ENCODE measurements around the gene EIF3J.
"Not testable (repeated sequence)": the region's sequence is repeated elsewhere in the genome, so short reads cannot be mapped to it uniquely, and the experiment has no call there.

The EIF3J gene

GRCh38 chr15:44536962-44537734, at the start of gene EIF3J:
Gene EIF3J, plus strand, starts transcription at chr15:44537147. Its CDS starts 48 bp downstream, at chr15:44537195.
- DNase-seq, result peak; percentile 95

GRCh38 chr15:44489464-44489863, 47.5 kb upstream of the EIF3J start:
- DNase-seq, result peak; percentile 62

DNA sequence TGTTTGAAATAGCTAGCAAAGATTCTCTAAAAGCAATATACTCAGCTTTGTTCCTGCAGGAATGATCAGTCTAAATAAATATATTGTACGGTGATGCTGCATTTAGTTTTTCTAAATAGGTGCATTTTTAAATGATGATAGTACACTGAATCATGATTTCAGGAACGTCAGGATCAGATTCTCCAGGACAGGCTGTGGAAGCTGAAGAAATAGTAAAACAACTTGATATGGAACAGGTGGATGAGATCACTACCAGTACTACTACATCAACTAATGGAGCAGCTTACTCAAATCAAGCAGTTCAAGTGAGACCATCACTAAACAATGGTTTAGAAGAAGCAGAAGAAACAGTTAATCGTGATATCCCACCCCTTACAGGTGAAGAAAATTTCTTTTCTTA, 46.3 kb upstream of the EIF3J start:
- DNase-seq, result no peak

DNA sequence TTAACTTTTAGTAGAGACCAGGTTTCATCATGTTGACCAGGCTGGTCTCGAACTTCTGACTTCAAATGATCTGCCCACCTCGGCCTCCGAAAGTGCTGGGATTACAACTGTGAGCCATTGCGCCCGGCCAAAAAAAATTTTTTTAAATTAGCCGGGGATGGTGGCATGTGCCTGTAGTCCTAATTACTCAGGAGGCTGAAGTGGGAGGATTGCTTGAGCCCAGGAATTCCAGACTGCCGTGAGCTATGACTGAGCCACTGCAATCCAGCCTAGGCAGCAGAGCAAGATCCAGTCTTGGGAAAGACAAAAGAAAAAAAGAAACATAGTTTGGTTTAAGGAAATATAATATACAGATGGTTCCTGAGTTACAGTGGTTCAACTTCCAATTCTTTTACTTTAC, 44.9 kb upstream of the EIF3J start:
- no peak for DNase-seq

- DNase-seq, result no peak
Measured at GRCh38 chr15:44492672-44493071, 44.3 kb upstream of the EIF3J start.

- DNase-seq, result no peak
Measured at GRCh38 chr15:44495562-44495961, 41.4 kb upstream of the EIF3J start.

DNA sequence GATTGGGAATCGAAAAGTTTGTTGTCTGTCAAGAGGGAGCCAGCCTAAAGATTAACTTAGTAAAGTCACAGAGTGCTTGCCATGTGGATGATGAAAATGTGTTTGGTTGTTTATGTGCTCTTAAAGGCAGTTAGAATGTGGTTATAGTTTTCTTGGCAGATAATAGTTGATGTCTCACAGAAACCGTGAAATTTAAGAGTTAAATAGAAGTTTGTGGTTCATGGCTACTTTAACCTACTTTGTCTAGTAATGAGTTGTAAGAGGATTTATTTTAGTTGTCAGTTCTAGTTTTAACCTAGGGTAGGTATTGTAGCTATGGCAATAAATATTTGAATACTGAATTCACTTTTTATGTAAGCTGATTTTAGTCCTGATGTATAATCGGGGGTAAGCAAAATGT, 36.4 kb upstream of the EIF3J start:
- DNase-seq, result no peak

GRCh38 chr15:44501768-44502366, 35.1 kb upstream of the EIF3J start:
- peak; percentile 28 for DNase-seq

DNA sequence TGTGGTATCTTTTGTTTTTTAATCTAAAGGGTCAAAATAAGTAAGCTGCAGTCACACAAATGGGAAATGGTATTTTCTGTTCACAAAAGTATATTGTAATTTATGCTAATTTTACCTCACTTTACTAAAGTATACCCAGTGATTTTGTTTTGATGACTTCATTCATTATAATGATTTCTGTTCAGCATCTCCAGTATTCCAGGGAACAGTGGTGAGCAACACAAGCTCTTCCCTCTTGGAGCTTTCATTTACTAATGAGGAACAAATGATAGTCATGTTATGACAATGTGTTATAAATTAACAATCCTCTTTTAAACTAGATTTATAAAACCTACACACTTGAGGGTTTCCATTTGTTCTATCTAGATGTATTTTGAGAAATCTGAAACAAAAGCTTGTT, 20.5 kb upstream of the EIF3J start:
- no peak for DNase-seq

DNA sequence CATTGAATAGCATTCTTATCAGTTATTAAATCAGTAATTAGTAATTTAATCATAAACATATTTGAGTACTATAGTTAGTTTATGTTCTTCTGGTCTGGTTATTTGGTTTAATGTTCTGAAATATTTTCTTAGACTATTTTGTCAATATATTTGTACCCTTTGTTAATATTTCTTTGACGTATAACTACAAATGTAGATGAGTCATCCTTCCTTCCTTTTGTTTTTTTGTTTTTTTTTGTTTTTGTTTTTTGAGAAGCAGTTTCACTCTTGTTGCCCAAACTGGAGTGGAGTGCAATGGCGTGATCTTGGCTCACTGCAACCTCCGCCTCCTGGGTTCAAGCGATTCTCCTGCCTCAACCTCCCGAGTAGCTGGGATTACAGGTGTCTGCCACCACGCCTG, 17.4 kb upstream of the EIF3J start:
- DNase-seq, result no peak

DNA sequence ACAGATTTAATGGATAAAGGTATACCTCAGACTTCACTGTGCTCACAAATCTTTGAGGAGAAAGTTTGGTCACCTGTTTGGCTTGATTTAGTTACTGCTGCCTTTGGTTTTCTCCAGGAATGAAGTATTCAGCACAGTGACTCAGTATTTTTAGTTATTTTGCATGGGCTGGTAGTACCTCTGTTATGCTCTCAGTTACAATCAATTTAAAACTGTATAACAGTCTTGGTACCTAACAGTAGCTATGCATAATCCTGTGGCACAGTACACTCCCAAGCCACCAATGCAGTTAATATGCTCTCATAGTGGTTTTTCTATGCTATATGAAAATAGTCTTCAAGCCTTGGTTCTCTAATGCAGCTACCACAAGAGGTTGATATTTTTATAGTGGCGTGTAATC, 11.9 kb upstream of the EIF3J start:
- DNase-seq, result no peak

DNA sequence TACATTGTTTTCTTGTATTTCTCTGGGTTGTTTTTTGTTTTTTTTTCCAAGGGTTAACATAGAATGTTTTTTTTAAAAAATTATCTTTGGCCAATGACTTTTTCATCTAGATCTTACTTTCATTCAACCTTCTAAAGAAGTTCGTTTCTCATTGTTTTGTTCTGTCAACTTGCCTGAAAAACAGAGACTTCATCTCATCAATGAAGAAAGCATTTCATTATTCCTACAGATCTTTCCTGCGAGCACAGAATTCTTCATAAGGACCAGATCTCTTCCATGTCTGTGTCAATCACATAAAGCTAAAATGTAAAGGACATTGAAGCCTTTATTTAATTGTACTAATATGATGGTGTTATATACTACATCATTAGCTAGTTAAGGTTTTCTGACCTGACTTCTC, 9.7 kb upstream of the EIF3J start:
- no peak for DNase-seq

- DNase-seq, result no peak
Measured at GRCh38 chr15:44529864-44530604, 6.9 kb upstream of the EIF3J start.

DNA sequence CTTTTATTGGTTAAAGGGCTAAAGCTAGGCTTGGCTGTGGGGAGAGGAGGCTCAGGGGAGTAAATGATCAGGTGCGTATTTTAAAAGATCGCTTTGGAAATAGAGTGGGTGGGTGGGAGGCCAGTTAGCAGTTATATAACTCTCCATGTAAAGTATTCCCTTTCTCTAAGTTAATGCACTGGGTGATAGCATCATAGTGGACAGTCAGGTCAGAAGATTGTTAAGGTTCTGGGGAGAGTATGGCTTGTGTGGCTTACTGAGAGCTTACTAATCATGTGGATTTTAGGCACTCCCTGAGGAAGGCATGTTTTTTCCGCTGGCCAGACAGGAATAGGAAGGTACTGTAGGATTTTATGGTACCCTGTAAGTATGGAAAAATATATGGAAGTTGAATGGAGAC, 6.3 kb upstream of the EIF3J start:
- no peak for DNase-seq

DNA sequence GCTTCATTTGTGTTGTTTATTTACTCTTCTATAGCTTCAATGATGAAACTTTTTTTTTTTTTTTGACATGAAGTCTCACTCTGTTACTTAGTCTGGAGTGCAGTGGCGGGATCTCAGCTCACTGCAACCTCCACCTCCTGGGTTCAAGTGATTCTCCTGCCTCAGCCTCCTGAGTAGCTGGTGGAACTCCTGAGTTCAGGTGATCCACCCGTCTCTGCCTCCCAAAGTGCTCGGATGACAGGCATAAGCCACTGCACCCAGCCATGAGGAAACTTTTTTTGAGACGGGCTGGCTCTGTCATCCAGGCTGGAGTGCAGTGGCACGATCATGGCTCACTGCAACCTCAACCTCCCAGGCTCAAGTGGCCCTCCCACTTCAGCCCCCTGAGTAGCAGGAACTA, 4.7 kb upstream of the EIF3J start:
- DNase-seq, result not testable (repeated sequence)

GRCh38 chr15:44532689-44533088, 4.3 kb upstream of the EIF3J start:
- DNase-seq, result no peak

DNA sequence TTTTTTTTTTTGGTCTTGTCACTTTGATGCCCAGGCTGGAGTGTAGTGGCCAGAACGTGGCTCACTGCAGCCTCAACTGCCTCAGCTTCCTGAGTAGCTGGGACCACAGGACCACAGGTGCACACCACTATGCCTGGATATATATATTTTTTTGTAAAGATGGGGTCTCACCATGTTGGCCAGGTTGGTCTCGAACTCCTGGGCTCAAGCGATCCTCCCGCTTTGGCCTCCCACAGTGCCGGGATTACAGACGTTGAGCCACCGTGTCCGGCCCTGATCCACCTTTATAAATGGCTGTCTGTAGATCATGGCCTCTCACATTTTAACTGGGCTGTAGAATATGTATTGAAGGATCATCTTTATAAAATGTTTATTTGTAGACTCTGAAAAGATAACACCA, 1.9 kb upstream of the EIF3J start:
- DNase-seq, result no peak

DNA sequence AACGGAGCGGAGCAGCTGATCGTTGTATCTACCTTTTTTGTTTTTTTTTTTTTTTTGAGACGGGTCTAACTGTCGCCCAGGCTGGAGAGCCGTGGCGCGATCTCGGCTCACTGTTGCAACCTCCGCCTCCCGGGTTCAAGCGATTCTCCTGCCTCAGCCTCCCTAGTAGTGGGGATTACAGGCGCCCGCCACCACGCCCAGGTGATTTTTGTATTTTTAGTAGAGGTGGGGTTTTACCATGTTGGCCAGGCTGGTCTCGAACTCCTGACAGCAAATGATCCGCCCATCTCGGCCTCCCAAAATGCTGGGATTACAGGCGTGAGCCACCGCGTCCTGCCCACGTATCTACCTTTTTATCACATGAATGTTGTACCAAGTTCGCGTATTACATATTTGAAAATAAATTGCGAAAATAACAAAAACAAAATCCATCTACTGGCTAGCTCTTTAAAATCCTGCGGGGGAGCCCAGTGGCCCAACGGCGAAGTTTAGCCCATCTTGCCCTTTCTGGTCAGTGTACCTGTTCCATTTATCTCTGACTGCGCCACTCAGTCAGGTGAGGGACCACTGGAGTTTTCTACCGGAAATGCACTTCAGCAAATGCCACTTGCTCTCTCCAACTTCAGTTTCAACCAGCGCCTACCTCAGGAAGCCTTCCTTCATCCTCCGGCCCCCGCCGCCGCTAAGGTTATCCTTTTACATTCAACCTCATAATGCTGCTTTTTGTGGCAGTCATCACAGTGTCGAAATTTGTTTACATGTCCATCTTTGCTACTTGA, 1.2 kb upstream of the EIF3J start:
- DNase-seq, result no peak

DNA sequence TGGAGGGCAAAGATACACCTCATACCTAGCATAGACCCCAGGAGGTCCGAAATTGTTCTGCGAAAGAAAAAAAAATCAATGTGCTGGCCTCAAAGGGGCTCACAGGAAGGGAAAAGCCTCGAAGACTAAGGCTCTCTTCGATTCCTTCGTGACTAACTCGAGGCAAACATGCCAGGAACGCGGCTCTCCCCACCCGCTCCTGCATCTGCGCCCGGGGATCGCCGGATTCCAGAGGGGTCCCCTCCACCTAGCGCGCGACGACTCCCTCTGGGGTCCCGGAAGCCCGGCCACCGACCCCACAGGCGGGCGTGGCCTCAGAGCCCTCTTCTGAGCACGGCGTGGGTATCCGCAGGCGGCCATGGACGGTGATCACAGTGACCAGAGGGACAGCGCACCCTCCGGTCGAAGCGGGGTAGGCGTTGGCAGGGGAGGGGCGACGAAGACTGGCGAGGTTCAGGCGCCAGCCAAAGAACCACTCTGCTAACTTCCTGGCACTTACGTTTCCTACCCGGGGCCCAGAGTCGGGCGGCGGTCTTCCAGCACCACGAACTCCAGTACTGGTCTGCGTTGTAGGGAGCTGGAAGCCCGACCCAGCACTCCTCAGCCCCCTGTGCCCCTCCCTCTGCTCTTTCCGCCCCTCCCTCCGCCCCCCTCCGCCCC, 515 bp upstream of the EIF3J start:
- DNase-seq, result peak; percentile 93

DNA sequence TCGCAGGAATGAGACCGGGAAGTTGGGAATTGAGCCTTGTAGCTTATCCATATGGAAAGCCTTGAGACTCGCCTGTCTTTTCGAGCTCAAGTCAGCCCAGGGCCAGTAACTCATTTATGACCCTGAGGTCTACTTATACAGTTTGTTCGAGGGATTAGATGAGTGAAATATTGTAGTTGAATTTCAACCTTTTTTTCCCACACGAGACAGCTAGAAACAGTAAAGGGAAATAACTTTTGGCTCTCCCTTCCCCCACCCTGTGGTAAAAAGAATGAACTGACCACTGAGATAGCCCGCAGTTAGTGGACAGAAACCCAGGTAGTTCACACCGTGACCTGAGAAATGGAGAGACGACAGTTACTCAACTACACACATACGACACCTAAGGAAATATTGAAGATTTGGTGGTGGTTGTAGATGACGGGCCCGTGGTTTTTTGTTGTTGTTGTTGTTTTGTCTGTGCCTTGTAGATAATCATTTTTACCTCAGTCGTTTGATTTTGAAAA, 841 bp downstream of the EIF3J start:
- no peak for DNase-seq

DNA sequence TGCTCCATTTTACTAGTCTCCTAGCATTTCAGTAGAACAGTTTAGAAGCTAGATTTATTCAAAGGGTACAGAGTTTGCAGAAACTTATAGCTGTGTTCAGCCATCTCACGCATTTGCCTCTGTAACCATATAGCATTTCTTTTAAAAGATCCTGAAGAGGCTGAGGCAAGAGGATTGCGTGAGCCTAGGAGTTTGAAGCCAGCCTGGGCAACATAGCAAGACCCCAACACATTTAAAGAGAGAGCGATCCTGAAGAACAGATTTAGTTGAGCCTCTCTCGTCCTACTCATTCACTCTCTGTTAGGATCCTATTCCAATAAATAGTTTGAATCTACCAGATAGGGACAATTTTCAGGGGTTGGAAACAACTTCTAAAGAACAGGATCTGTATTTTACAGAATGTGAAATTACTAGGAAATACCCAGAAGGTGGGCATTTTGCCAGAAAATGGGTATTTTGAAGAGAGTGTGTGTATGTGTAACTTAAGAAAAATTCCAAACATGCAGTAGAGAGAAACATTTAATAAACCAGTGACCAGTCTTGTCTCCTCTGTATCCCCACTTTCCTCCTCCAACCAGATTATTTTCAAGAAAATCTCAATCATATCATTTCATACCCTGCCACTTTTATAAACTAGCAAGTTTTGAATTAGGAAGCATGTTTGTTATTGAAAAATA, 4.5 kb downstream of the EIF3J start:
- peak; percentile 66 for DNase-seq

DNA sequence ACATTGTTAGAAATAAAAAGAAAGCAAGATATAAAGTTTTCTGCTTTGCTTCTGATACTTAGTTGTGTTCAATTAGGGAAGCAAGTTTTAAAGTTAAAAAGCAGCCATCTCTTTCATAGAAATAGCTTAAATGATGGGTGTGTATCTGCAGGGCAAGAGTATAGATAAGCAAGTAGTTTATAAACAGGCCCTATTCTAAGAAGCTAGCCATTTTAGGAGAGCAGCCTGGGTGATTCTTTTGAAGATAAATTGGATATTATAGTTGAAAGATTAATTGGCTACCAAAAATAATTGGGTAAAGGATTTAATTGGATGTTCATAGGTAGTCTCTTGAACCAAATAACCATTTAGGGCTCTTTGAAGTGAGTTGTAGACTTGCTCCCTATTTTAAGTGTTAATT, 5.6 kb downstream of the EIF3J start:
- no peak for DNase-seq
